Activated CD4-positive, CD25-positive, alpha-beta regulatory T cell treated with anti-CD3 and anti-CD28 coated beads, Interleukin-2, amount 50 U/mL, for 16 hours (primary cell): ENCODE results near the gene B4GALNT3.

Experiments
- DNase-seq: peaks from one replicate; pipeline ENCODE4 v3.0.0-alpha.2; 2020; ENCODE audit warnings: low read depth, low spot score

The B4GALNT3 gene

GRCh38 chr12:467591-467990 is 7.9 kb downstream of the B4GALNT3 start:
- DNase-seq, result no peak

GRCh38 chr12:468671-469389 is 9.1 kb downstream of the B4GALNT3 start:
- no peak for DNase-seq

GRCh38 chr12:470133-470532 is 10.4 kb downstream of the B4GALNT3 start:
- no peak for DNase-seq

- no peak for DNase-seq
These were observed 13.5 kb downstream of the B4GALNT3 start for GRCh38 chr12:473198-473597.

DNA sequence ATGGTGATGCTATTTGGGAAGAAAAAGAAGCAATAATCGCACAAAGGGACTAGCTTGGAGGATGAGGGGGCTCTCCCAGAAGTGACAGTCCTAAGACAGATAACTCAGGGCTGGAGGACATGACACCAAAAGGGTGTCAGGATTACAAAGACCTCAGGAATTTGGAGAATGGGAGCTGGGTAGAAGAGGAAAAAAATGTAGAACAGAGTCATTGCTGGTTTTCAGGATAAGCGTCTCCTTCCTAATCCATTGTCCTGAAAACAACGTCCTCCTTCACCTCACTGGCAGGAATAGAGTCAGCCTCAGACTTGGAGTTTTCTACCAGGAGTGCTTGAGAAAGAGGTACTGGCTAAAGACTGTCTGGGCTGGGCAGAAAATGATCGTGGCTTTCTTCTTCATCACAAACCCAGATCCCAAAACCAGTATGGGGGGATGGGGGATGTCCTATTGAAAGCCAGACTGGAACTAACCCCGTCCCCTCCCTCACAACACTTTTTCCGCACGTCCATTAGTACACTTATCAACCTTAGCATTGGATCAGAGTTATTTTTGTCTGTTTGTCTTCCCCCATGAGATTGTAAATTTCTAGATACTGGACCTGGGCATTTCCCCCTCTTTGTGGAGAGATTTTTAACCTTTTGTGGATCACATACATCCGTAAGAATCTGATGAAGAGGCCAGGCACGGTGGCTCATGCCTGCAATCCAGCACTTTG is 14.3 kb downstream of the B4GALNT3 start:
- no peak for DNase-seq

GRCh38 chr12:475286-475685 is 15.5 kb downstream of the B4GALNT3 start:
- DNase-seq, result no peak

DNA sequence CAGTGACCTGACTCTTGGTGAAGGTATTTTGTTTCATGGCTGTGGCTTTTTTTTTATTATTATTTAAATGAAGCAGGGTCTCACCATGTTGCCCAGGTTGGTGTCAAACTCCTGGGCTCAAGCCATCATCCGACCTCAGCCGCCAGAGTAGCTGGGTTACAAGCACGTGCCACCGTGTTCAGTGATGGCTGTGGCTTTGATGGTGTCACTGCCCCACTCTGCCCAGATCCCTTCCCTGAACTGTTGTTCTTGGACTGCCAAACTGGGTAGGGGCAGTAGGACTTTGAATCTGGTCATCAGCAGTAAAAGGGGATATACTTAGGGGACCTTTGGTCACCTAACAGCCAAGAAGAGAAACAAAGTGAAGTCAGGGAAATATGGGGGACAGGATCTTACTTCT is 19.4 kb downstream of the B4GALNT3 start:
- no peak for DNase-seq

- no peak for DNase-seq
These were observed 21.4 kb downstream of the B4GALNT3 start for GRCh38 chr12:480831-481816.

DNA sequence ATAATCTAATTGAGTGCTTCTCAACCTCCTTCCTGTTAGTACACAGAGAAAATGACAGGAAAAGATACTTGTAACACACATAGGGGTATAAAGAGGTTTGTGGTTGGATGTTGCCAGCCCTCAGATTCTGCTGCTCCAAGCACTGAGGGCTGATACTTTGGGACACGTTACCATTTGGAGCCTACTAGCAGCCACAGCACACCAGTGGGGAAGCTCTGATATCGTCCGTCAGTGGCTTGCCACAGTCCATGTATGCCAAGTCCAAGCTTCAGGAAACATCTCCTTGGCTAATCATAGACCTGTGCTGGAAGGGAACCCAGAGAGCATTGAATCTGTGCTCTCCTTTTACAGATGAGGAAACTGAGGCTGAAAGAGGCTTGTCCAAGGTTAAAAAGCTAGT is 22.3 kb downstream of the B4GALNT3 start:
- DNase-seq, result no peak

GRCh38 chr12:484096-484495 is 24.4 kb downstream of the B4GALNT3 start:
- DNase-seq, result no peak

DNA sequence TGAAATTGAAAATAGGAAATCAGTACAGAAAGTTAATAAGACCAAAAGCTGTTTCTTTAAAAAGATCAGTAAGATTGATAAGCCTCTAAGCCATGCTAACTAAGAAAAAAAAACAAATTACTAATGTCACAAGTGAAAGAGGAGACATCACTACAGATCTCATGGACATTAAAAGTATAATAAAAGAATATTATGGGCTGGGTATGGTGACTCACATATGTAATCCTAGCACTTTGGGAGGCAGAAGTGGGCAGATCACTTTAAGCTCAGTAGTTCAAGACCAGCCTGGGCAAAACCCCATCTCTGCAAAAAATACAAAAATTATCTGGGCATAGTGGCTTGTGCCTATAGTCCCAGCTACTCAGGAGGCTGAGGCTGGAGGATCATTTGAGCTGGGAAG is 30.5 kb downstream of the B4GALNT3 start:
- DNase-seq, result no peak

DNA sequence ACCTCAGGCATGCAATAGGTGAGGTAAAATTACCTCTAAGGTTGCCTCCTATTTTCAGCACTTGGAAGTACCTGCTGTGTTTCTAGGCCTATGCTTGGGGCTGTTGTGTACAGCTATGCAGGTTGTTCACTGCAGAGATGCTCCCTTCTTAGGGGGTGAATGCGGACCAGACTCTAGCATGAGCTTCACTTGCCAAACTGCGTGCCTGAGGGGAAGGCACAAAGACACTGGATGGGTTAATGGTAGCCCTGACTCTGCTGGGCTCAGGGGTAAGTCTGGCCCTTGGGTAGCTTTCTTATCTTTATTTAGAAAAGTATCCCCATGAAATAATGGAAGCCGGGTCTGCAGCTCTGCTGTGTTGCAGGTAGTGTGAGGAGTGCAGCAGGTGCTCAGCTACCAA is 35.7 kb downstream of the B4GALNT3 start:
- no peak for DNase-seq

GRCh38 chr12:496736-497135 is 37.0 kb downstream of the B4GALNT3 start:
- DNase-seq, result no peak

GRCh38 chr12:497501-498160 is 37.9 kb downstream of the B4GALNT3 start:
- no peak for DNase-seq

GRCh38 chr12:499837-500458 is 40.2 kb downstream of the B4GALNT3 start:
- DNase-seq, result no peak

DNA sequence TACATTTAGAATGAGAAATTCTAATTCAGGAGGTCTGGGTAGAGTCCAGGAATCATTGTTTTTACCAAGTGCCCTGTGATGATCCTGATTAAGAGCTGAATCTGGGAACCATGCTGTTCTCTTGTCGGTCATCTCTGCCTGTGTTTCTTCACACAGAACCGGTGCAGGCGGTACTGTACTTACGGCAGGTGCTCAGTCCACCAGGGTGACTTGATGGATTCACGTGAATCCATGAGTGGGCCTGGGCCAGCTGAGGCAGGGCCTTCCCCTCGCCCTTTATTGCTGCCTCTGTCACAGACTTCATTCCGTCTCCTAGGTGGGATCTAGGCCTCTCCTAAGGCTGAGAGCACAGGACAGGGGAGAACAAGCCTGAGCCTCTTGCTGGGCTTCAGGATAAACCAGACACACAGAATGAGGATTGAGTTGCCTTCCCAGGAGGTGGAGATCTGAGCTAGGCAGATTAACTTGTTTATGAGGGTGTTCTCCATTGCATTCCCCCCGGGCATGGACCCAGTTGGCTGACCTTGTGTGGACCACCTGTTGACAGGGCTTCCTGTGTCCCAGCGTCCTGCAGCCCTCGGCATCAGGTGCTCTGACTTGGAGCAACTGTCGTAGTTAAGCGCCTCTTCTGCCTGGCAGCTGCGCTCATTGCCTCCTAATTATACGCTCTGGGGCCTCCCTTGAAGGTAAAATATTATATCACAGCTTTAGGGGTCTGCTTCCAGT is 42.1 kb downstream of the B4GALNT3 start:
- no peak for DNase-seq

- no peak for DNase-seq
These were observed 43.5 kb downstream of the B4GALNT3 start for GRCh38 chr12:503111-503761.

DNA sequence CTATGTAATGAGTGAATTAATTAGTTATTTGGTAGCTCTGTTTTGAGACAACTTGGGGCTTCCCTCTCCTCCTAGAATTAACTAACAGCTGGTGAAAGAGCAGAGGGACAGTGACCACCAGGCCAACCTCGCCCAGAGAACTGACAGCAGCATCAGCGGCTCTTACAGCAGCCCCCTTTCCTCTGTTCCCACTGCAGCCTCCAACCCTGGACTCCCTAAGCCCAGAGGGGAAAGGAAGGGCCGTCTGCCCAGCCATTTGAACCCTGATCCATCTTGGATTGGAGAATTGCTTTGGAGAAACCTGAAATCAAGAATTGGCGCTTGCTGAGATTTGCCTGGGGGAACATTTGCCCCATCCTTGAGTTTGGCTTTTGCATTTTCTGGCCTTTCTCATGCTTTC is 45.5 kb downstream of the B4GALNT3 start:
- no peak for DNase-seq

- no peak for DNase-seq
These were observed 47.7 kb downstream of the B4GALNT3 start for GRCh38 chr12:507391-507796.

GRCh38 chr12:508145-508544 is 48.4 kb downstream of the B4GALNT3 start:
- DNase-seq, result no peak
